Measurements from ENCODE around the gene JUNB.

JUNB gene

GRCh38 chr19:12842511-12842910 is 51.2 kb downstream of the JUNB start:
- no peak for DNase-seq (ENCODE audit: low read depth in 2 of 2)
